ENCODE results near the gene SLC36A2.
"Not testable (repeated sequence)": the region's sequence is repeated elsewhere in the genome, so short reads cannot be mapped to it uniquely, and the experiment has no call there.

Gene SLC36A2

DNA sequence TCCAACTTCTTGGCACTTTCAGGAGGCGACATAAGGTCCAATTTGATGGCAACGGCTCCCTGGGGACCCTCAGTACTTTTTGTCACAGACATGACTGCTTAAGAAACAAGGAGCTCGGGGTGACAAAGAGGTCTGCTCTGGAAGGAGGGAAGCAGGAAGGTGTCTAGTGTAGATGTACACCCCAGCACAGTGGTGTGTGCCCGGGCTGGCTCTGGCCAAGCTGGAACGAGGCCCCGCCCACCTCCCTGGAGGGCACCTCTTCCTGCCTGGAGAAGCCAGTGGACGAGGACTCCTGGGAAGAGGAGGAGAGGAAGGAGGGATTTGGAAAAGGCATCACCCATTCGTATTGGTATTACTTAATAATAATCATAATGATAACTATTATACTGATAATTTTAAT, at the start of gene SLC36A2:
SLC36A2 (minus strand) TSS at position 191 of the 400 bp plus-strand sequence; CDS start at position 92, 99 bp downstream.
- DNase-seq, result no peak

DNA sequence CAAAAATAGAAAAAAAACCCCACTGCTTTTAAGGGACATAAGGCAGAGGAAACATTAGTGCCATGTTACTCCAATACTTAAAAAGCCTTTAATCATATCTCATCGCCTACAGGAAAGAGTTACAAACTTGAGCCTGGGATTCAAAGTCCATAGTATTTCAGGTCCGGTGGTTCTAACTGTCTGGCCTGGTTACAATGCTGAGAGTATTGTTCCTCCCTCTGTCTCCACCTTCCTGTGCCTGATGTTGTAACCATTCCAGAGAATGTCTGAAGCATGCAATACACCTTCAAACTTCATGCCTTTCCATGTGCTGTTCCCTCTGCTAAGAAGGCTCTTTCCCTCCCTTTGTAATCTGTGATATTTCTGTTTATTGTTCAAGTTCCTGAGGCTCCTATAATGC, 41.6 kb upstream of the SLC36A2 start:
- no peak for DNase-seq

DNA sequence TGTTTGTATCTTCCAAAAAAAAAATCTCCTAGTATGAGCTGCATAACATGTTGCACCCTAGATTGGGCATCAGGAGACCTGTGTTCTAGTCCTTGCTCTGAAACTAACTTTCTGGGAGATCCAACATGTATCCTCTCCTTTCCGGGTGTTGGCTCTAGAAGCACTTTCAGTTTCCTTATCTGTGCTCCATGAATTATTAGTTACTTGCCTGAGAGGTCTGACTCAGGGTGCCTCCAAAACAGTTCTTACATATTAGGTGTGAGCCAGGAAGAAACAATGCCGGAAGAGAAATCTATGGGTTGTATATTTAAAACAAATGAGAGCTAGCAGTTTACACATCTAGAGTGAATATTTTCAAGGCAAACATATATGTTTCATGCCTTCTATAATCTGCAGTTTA, 36.7 kb upstream of the SLC36A2 start:
- no peak for DNase-seq

DNA sequence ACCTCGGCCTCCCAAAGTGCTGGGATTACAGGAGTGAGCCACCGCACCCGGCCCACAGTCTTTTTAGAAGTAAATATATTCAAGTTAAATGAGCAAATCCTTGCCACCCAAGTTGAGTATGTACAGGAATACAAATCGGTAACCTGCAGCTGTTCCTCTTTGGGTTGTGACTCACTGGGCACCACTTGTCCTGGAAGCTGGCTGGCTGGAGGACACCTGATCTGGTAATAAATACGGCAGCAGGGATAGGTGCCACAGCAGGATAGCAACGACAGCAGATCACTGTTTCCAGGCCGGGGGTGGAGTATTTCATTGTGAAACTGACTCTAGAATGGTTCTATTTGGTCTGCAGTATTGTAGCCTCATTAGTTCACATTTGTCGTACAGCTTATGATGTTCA, 35.7 kb upstream of the SLC36A2 start:
- DNase-seq, result no peak

DNA sequence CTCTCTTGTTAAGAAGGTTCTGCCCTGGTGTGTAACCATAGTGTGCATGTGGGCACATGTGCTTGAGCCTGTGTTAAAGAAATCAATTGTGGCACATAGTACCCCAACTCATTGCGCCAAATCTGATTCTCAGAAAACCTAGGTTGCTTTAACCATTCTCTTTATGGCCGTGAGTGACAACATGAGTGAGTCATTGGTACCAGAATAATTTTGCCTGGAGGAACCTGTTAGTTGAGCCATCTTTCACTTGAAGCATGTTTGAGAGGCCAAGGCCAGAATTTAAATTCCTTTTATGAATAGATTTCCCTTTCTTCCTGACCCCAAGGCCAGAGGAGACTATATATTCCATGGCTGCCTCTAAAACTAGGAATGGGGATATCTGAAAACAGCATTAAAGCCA, 35.2 kb upstream of the SLC36A2 start:
- DNase-seq, result no peak

- DNase-seq, result no peak
These were observed 34.5 kb upstream of the SLC36A2 start for GRCh38 chr5:151381899-151382298.

DNA sequence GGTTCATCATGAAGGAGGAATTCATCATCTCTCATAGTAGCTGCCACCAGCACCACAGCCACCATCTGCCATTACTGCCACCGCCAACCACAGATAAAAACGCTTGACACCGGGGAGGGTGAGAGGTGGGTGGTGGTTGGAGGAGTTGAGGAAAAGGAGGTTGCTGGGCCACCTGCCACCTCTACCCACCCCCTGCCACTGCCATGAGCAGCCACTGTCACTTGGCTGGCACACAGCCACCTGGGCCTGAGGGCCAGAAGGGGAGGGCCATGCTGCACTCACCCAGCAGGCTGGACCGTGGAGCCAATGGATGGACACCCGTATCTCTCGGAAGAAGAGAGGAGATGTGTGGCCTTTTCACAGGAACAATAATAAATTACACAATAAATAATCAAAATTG, 31.3 kb upstream of the SLC36A2 start:
- DNase-seq, result no peak

- DNase-seq, result no peak
These were observed 27.2 kb upstream of the SLC36A2 start for GRCh38 chr5:151374539-151374938.

GRCh38 chr5:151367038-151367437, 19.7 kb upstream of the SLC36A2 start:
- DNase-seq, result not testable (repeated sequence)

GRCh38 chr5:151363673-151364072, 16.3 kb upstream of the SLC36A2 start:
- DNase-seq, result no peak

GRCh38 chr5:151362970-151363369, 15.6 kb upstream of the SLC36A2 start:
- DNase-seq, result no peak

GRCh38 chr5:151359391-151359790, 12.0 kb upstream of the SLC36A2 start:
- DNase-seq, result no peak

- DNase-seq, result no peak
These were observed 10.4 kb upstream of the SLC36A2 start for GRCh38 chr5:151357792-151358191.

DNA sequence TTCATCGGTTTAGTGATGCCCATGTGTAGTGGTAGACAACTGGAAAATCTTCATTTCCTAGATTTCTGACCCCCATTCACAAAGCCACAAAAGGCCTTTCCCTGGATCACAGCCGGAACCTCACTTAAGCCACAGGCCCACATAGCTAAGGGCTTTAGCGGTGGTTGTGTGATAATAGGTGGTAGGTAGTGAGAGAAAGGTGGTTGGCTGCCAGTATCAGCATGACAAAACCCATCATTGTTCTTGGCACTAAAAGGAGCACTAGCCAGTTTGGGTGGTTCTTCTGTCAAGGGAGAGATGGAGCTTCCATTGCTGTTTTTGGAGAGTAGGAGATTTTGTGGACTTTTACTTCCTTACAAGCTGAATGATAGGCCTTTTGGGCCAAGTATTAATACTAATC, 9.7 kb upstream of the SLC36A2 start:
- no peak for DNase-seq

- DNase-seq, result no peak
These were observed 4.3 kb upstream of the SLC36A2 start for GRCh38 chr5:151351671-151352070.

GRCh38 chr5:151348789-151349188, 1.4 kb upstream of the SLC36A2 start:
- DNase-seq, result no peak

GRCh38 chr5:151345808-151346478, 1.4 kb downstream of the SLC36A2 start:
- DNase-seq, result no peak

- DNase-seq, result no peak
These were observed 2.1 kb downstream of the SLC36A2 start for GRCh38 chr5:151345187-151345807.

- no peak for DNase-seq
These were observed 3.3 kb downstream of the SLC36A2 start for GRCh38 chr5:151344088-151344487.

DNA sequence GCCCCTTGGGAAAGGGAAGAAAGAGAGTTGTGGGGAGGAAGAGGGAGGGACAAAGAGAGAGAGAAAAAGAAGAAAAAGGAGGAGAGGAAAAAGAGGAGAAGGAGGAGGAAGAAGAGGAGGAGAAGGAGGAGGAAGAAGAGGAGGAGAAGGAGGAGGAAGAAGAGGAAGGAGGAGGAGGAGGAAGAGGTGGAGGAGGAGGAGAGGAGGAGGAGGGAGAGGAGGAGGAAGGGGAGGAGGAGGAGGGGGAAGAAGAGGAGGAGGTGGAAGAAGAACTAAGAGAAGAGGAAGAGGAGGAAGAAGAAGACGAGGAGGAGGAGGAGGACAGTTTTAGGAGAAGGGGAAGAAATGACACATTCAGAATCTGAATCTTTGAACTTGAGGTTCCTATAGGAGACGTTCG, 7.4 kb downstream of the SLC36A2 start:
- DNase-seq, result no peak

GRCh38 chr5:151338734-151339133, 8.6 kb downstream of the SLC36A2 start:
- no peak for DNase-seq

DNA sequence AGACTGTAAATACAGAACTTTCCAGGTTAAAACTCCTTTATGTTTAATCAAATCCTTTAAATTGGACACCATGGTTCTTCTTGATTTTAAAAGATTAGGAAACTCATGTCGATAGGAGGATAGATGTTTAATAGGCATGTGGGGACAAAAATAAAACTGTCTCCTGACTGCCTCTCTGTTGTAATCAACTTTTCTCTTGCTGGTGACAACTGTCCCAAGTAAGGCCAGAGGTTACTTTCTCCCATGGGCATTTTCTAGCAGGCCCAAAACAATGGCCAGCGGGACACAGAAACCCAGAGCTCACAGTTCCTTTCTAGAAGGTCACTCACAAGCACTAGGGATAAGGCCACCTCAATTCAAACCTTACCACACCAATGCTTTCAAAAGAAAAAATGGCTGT, 14.5 kb downstream of the SLC36A2 start:
- DNase-seq, result no peak

DNA sequence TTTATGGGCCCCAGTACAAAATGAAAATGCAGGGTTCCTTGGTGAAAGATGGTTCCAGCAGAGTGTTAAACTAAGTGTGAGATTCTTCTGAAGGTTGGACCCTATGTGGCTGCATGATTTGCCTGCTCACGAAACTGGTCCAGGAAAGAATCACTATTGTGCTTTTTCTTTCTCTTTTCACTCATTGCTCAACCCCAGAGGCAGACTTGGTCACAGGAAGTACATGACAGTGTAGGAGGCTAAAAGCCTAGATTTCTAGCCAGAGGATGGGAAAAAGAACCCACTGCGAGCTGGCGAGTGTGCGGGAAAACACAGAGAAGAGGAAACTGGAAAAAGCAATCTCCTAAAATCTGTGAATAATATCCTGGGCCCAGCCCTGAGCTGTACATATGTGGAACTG, 18.6 kb downstream of the SLC36A2 start:
- DNase-seq, result no peak

- DNase-seq, result no peak
These were observed 19.8 kb downstream of the SLC36A2 start for GRCh38 chr5:151327585-151327984.

- no peak for DNase-seq
These were observed 21.1 kb downstream of the SLC36A2 start for GRCh38 chr5:151326266-151326665.
